Astrocyte (in vitro differentiated cells and primary cell): Measurements from ENCODE around the gene ACOX1. TPM values are rescaled to one million over a fixed set of nuclear protein-coding genes. Genes with fewer than 3 reads are reported as not detected.

ENCODE experiments used
- DNase-seq: peaks from one replicate; pipeline ENCODE4 v3.0.0-alpha.2; 2010; ENCODE audit warnings: low read depth
- FAIRE-seq: peaks from 2 replicates; lab custom pipeline; 2011; peaks lifted over from hg19 to GRCh38; lab: Jason Lieb, UNC
- H2AFZ ChIP-seq: 2 replicates; pipeline ENCODE4 v1.6.0; 2012; ENCODE audit warnings: low read depth, low read length, inconsistent platforms
- H3K27ac ChIP-seq: 2 replicates; pipeline ENCODE4 v1.5.1; 2011; ENCODE audit warnings: low read depth, low read length, inconsistent platforms
- H3K27me3 ChIP-seq: 2 replicates; pipeline ENCODE4 v1.6.0; 2011; ENCODE audit warnings: low read length, inconsistent platforms; ENCODE audit not compliant: insufficient read depth
- H3K36me3 ChIP-seq: 2 replicates; pipeline ENCODE4 v1.5.1; 2011; ENCODE audit warnings: low read length, inconsistent platforms; ENCODE audit not compliant: insufficient read depth
- H3K4me1 ChIP-seq: 2 replicates; pipeline ENCODE4 v1.5.1; 2011; ENCODE audit warnings: low read length, inconsistent platforms; ENCODE audit not compliant: insufficient read depth
- H3K4me2 ChIP-seq: 2 replicates; pipeline ENCODE4 v1.6.0; 2012; ENCODE audit warnings: low read length, inconsistent platforms
- H3K4me3 ChIP-seq: 2 replicates; pipeline ENCODE4 v1.5.1; 2011; ENCODE audit warnings: low read depth, mild to moderate bottlenecking, low read length, inconsistent platforms; ENCODE audit not compliant: insufficient read depth
- H3K79me2 ChIP-seq: 2 replicates; pipeline ENCODE4 v1.6.0; 2012; ENCODE audit warnings: mild to moderate bottlenecking, low read length, inconsistent platforms; ENCODE audit not compliant: insufficient read depth
- H3K9ac ChIP-seq: 2 replicates; pipeline ENCODE4 v1.6.0; 2012; ENCODE audit warnings: mild to moderate bottlenecking, low read length, inconsistent platforms
- H3K9me3 ChIP-seq: 2 replicates; pipeline ENCODE4 v1.5.1; 2012; ENCODE audit warnings: low read depth, mild to moderate bottlenecking, low read length, inconsistent platforms; ENCODE audit not compliant: insufficient read depth
- H4K20me1 ChIP-seq: 2 replicates; pipeline ENCODE4 v1.6.0; 2012; ENCODE audit warnings: low read length, inconsistent platforms; ENCODE audit not compliant: insufficient read depth
- H3K27ac Mint-ChIP-seq: one replicate; pipeline ENCODE4 v1.8.0; 2021; ENCODE audit warnings: mild to moderate bottlenecking, mixed read lengths; ENCODE audit not compliant: unreplicated experiment
- H3K27me3 Mint-ChIP-seq: one replicate; pipeline ENCODE4 v1.8.0; 2021; ENCODE audit warnings: low read depth, mixed read lengths; ENCODE audit not compliant: unreplicated experiment
- H3K36me3 Mint-ChIP-seq: one replicate; pipeline ENCODE4 v1.8.0; 2021; ENCODE audit warnings: low read depth, mixed read lengths; ENCODE audit not compliant: unreplicated experiment
- H3K4me1 Mint-ChIP-seq: one replicate; pipeline ENCODE4 v1.8.0; 2021; ENCODE audit warnings: low read depth, mixed read lengths; ENCODE audit not compliant: unreplicated experiment
- H3K4me3 Mint-ChIP-seq: one replicate; pipeline ENCODE4 v1.8.0; 2021; ENCODE audit warnings: mild to moderate bottlenecking, moderate library complexity, mixed read lengths; ENCODE audit not compliant: unreplicated experiment
- H3K9me3 Mint-ChIP-seq: one replicate; pipeline ENCODE4 v1.8.0; 2021; ENCODE audit warnings: mild to moderate bottlenecking, mixed read lengths; ENCODE audit not compliant: unreplicated experiment
- EZH2 ChIP-seq: IDR thresholded peaks from 2 replicates; pipeline ENCODE4 v1.6.1; 2012; ENCODE audit warnings: mild to moderate bottlenecking, low read length, inconsistent platforms; ENCODE audit not compliant: insufficient read depth
- total RNA-seq: library from RNA; stranded (reverse); gene quantifications from 2 replicates; pipeline ENCODE4 v1.2.1, GENCODE V29; 2021
- TF ChIP-seq, protein P1 (sequence below): IDR thresholded peaks from 2 replicates; pipeline ENCODE4 v1.5.1; 2011; ENCODE audit warnings: low read depth, mild to moderate bottlenecking, inconsistent platforms, low read length, moderate library complexity; ENCODE audit not compliant: insufficient read depth

Gene ACOX1
- total RNA-seq, 1 donor from 2014 or later, result 61.3 TPM

- Mint-ChIP-seq H3K4me1 (peaks cover 8% of the 10 kb centered on the region), H3K27ac (no peak overlapping the region), H3K9me3 (no peaks in the 10 kb centered on the region), H3K4me3 (no peak overlapping the region), H3K27me3 (peaks cover 26% of the 10 kb centered on the region), H3K36me3 (no peaks in the 10 kb centered on the region)
- no peaks in the 10 kb centered on the region for H3K27me3 ChIP-seq
- no peaks in the 10 kb centered on the region for H3K79me2 ChIP-seq
- no peak overlapping the region for H2AFZ ChIP-seq
- no peak overlapping the region for H3K4me2 ChIP-seq
- no peak overlapping the region for H3K4me3 ChIP-seq
- no peak for TF ChIP-seq EZH2
- TF ChIP-seq, protein P1, sequence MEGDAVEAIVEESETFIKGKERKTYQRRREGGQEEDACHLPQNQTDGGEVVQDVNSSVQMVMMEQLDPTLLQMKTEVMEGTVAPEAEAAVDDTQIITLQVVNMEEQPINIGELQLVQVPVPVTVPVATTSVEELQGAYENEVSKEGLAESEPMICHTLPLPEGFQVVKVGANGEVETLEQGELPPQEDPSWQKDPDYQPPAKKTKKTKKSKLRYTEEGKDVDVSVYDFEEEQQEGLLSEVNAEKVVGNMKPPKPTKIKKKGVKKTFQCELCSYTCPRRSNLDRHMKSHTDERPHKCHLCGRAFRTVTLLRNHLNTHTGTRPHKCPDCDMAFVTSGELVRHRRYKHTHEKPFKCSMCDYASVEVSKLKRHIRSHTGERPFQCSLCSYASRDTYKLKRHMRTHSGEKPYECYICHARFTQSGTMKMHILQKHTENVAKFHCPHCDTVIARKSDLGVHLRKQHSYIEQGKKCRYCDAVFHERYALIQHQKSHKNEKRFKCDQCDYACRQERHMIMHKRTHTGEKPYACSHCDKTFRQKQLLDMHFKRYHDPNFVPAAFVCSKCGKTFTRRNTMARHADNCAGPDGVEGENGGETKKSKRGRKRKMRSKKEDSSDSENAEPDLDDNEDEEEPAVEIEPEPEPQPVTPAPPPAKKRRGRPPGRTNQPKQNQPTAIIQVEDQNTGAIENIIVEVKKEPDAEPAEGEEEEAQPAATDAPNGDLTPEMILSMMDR, result no peak
- no peaks in the 10 kb centered on the region for H3K9me3 ChIP-seq
- H4K20me1 ChIP-seq, result no peaks in the 10 kb centered on the region
- FAIRE-seq (no peak), DNase-seq (no peak)
- H3K36me3 ChIP-seq, result no peaks in the 10 kb centered on the region
- H3K27ac ChIP-seq, result no peak overlapping the region
- peaks cover 8% of the 10 kb centered on the region for H3K4me1 ChIP-seq
- no peak overlapping the region for H3K9ac ChIP-seq
Observed at GRCh38 chr17:76017481-76018339, 38.7 kb upstream of the ACOX1 start.

- H3K4me2 ChIP-seq, result no peak overlapping the region
- Mint-ChIP-seq H3K4me3 (no peak overlapping the region), H3K27me3 (peaks cover 30% of the 10 kb centered on the region), H3K36me3 (no peaks in the 10 kb centered on the region), H3K27ac (no peak overlapping the region), H3K4me1 (peaks cover 8% of the 10 kb centered on the region), H3K9me3 (no peaks in the 10 kb centered on the region)
- no peak overlapping the region for H3K27ac ChIP-seq
- H3K4me3 ChIP-seq, result no peak overlapping the region
- H3K4me1 ChIP-seq, result peaks cover 8% of the 10 kb centered on the region
- H3K27me3 ChIP-seq, result no peaks in the 10 kb centered on the region
- no peak for DNase-seq
- FAIRE-seq, result no peak
- H3K9me3 ChIP-seq, result no peaks in the 10 kb centered on the region
- H3K36me3 ChIP-seq, result no peaks in the 10 kb centered on the region
- H3K9ac ChIP-seq, result no peak overlapping the region
- no peak overlapping the region for H2AFZ ChIP-seq
- no peaks in the 10 kb centered on the region for H4K20me1 ChIP-seq
- TF ChIP-seq, protein P1, result no peak
- TF ChIP-seq EZH2, result no peak
- no peaks in the 10 kb centered on the region for H3K79me2 ChIP-seq
Observed at GRCh38 chr17:76014925-76015261, 35.9 kb upstream of the ACOX1 start.
